GM06990 (cell line): Measurements from ENCODE around the gene OR2L13.

Experiments
- DNase-seq: peaks from one replicate; pipeline ENCODE4 v3.0.0-alpha.2; 2011; ENCODE audit not compliant: insufficient read length; ENCODE audit errors: extremely low read depth
- H3K27me3 ChIP-seq: replicated peaks from 2 replicates; pipeline ENCODE4 v1.6.0; 2011; ENCODE audit warnings: low read length; ENCODE audit not compliant: control insufficient read depth, insufficient read depth
- H3K36me3 ChIP-seq: 2 replicates; pipeline ENCODE4 v1.5.1; 2011; ENCODE audit warnings: low read length; ENCODE audit not compliant: control insufficient read depth, insufficient read depth
- H3K4me3 ChIP-seq: replicated peaks from 2 replicates; pipeline ENCODE4 v1.5.1; 2011; ENCODE audit warnings: low read depth, mild to moderate bottlenecking, control low read depth, low read length
- CTCF ChIP-seq: IDR thresholded peaks from 2 replicates; pipeline ENCODE4 v1.5.1; 2011; ENCODE audit warnings: low read length, control low read depth, mild to moderate bottlenecking, inconsistent platforms; ENCODE audit not compliant: insufficient read depth, poor library complexity, severe bottlenecking

The OR2L13 gene

GRCh38 chr1:248094884-248095283 lies at the start of gene OR2L13:
Gene OR2L13, plus strand, starts transcription at chr1:248095184. Its CDS starts 4,192 bp downstream, at chr1:248099376.
- Histone ChIP-seq H3K36me3 (no peaks in the 10 kb centered on the region), H3K27me3 (no peaks in the 10 kb centered on the region), H3K4me3 (no peak within 1 kb of the TSS)
- TF ChIP-seq CTCF = no peak
- DNase-seq = no peak

- DNase-seq = no peak
- Histone ChIP-seq H3K36me3 (no peaks in the 10 kb centered on the region), H3K4me3 (no peak overlapping the region), H3K27me3 (no peaks in the 10 kb centered on the region)
- no peak for TF ChIP-seq CTCF
Measured at GRCh38 chr1:248045209-248045608, 49.8 kb upstream of the OR2L13 start.

GRCh38 chr1:248046536-248046935 lies 48.4 kb upstream of the OR2L13 start, which contains the start of gene OR2L3:
Gene OR2L3, plus strand, starts transcription at chr1:248046836. Its CDS starts 13,846 bp downstream, at chr1:248060682.
- DNase-seq = no peak
- Histone ChIP-seq H3K36me3 (no peaks in the 10 kb centered on the region), H3K27me3 (no peaks in the 10 kb centered on the region), H3K4me3 (no peak within 1 kb of the TSS)
- no peak for TF ChIP-seq CTCF

GRCh38 chr1:248047008-248047407 lies 48.0 kb upstream of the OR2L13 start:
- Histone ChIP-seq H3K36me3 (no peaks in the 10 kb centered on the region), H3K4me3 (no peak overlapping the region), H3K27me3 (no peaks in the 10 kb centered on the region)
- DNase-seq = no peak
- no peak for TF ChIP-seq CTCF

GRCh38 chr1:248054671-248055070 lies 40.3 kb upstream of the OR2L13 start:
- H3K36me3 ChIP-seq = no peaks in the 10 kb centered on the region
- H3K4me3 ChIP-seq = no peak overlapping the region
- DNase-seq = no peak
- TF ChIP-seq CTCF = no peak
- H3K27me3 ChIP-seq = no peaks in the 10 kb centered on the region

GRCh38 chr1:248055261-248055660 lies 39.7 kb upstream of the OR2L13 start:
- Histone ChIP-seq H3K4me3 (no peak overlapping the region), H3K27me3 (no peaks in the 10 kb centered on the region), H3K36me3 (no peaks in the 10 kb centered on the region)
- TF ChIP-seq CTCF = no peak
- no peak for DNase-seq
